ENCODE measurements around the gene MOSPD3. TPM values are rescaled to one million over a fixed set of nuclear protein-coding genes. Genes with fewer than 3 reads are reported as not detected.

The MOSPD3 gene
- total and polyA plus RNA-seq, 2 of the 13 experiments (the other 11 are each of a cell fraction or from before 2014, with no cell fraction given), result 7.6 to 8.8 TPM

DNA sequence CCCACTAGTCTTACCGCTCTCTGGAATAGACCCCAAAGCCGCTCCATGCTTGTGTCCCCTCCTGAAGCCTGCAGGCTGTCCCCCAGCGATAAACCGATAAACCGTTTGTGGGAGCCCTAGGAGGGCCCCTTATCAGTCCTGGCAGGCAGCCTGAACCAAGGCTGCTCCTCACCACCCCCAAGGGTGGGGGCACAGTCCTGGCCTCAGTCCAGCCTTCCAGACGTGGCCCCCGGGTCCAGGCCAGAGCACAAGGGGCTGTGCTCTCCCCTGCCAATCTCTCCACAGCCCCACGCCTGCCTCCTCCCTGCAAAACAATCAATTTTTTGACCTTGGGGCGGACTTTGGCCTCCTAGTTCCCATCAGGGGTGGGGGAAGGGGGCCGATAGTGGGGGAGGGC lies 29.1 kb downstream of the MOSPD3 start, which contains the start of gene TFR2 (continued):
- TF ChIP-seq, protein P1, sequence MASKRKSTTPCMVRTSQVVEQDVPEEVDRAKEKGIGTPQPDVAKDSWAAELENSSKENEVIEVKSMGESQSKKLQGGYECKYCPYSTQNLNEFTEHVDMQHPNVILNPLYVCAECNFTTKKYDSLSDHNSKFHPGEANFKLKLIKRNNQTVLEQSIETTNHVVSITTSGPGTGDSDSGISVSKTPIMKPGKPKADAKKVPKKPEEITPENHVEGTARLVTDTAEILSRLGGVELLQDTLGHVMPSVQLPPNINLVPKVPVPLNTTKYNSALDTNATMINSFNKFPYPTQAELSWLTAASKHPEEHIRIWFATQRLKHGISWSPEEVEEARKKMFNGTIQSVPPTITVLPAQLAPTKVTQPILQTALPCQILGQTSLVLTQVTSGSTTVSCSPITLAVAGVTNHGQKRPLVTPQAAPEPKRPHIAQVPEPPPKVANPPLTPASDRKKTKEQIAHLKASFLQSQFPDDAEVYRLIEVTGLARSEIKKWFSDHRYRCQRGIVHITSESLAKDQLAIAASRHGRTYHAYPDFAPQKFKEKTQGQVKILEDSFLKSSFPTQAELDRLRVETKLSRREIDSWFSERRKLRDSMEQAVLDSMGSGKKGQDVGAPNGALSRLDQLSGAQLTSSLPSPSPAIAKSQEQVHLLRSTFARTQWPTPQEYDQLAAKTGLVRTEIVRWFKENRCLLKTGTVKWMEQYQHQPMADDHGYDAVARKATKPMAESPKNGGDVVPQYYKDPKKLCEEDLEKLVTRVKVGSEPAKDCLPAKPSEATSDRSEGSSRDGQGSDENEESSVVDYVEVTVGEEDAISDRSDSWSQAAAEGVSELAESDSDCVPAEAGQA (IDR thresholded peaks at IDR 0.05; ENCODE audit: low read depth), result no peak
- TF ChIP-seq, protein P1 (CRISPR knock-in tag; IDR thresholded peaks at IDR 0.05; ENCODE audit: borderline replicate concordance), result no peak
- TF ChIP-seq TCF12 (IDR thresholded peaks at IDR 0.05), result no peak
- TF ChIP-seq TCF12 (CRISPR knock-in tag; IDR thresholded peaks at IDR 0.05), result no peak
- peak; percentile 43; the same call in 1 of the 2 replicates for TF ChIP-seq FOSL2 (CRISPR knock-in tag; IDR thresholded peaks at IDR 0.05)
- no peak for TF ChIP-seq STAG1 (CRISPR knock-in tag; IDR thresholded peaks at IDR 0.05)
- TF ChIP-seq ZNF335 (CRISPR knock-in tag; IDR thresholded peaks at IDR 0.05), result no peak
- TF ChIP-seq LCORL (IDR thresholded peaks at IDR 0.05), result no peak
- TF ChIP-seq LCORL (CRISPR knock-in tag; IDR thresholded peaks at IDR 0.05), result peak; percentile 72
- TF ChIP-seq, protein P2, sequence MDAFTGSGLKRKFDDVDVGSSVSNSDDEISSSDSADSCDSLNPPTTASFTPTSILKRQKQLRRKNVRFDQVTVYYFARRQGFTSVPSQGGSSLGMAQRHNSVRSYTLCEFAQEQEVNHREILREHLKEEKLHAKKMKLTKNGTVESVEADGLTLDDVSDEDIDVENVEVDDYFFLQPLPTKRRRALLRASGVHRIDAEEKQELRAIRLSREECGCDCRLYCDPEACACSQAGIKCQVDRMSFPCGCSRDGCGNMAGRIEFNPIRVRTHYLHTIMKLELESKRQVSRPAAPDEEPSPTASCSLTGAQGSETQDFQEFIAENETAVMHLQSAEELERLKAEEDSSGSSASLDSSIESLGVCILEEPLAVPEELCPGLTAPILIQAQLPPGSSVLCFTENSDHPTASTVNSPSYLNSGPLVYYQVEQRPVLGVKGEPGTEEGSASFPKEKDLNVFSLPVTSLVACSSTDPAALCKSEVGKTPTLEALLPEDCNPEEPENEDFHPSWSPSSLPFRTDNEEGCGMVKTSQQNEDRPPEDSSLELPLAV (CRISPR knock-in tag; conservative IDR thresholded peaks at IDR 0.05; ENCODE audit: low read depth), result no peak
- TF ChIP-seq ZNF333 (CRISPR knock-in tag; IDR thresholded peaks at IDR 0.05; ENCODE audit: borderline replicate concordance), result no peak
- peak; percentile 71; the same call in 1 of the 2 replicates for TF ChIP-seq SAP130 (CRISPR knock-in tag; IDR thresholded peaks at IDR 0.05; ENCODE audit: low read depth)
- no peak for TF ChIP-seq RORA (CRISPR knock-in tag; IDR thresholded peaks at IDR 0.05)
- TF ChIP-seq ZNF17 (CRISPR knock-in tag; IDR thresholded peaks at IDR 0.05), result no peak
- TF ChIP-seq ZNF33A (CRISPR knock-in tag; IDR thresholded peaks at IDR 0.05; ENCODE audit: borderline replicate concordance), result no peak
- TF ChIP-seq CHD2 (IDR thresholded peaks at IDR 0.05; ENCODE audit: low read depth, low read length), result no peak
- no peak for TF ChIP-seq TP53 (CRISPR knock-in tag; conservative IDR thresholded peaks at IDR 0.05)
- no peak for TF ChIP-seq NFKB2 (CRISPR knock-in tag; IDR thresholded peaks at IDR 0.05; ENCODE audit: borderline replicate concordance)
- TF ChIP-seq, protein P3, sequence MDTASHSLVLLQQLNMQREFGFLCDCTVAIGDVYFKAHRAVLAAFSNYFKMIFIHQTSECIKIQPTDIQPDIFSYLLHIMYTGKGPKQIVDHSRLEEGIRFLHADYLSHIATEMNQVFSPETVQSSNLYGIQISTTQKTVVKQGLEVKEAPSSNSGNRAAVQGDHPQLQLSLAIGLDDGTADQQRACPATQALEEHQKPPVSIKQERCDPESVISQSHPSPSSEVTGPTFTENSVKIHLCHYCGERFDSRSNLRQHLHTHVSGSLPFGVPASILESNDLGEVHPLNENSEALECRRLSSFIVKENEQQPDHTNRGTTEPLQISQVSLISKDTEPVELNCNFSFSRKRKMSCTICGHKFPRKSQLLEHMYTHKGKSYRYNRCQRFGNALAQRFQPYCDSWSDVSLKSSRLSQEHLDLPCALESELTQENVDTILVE (CRISPR knock-in tag; IDR thresholded peaks at IDR 0.05), result 0 out of 2 replicates have a peak, but pooled peaks have one; percentile 34
- no peak for TF ChIP-seq RBM22 (optimal IDR thresholded peaks at IDR 0.05; ENCODE audit: low read length)
- TF ChIP-seq ZMYM4 (CRISPR knock-in tag; IDR thresholded peaks at IDR 0.05), result 0 out of 2 replicates have a peak, but pooled peaks have one; percentile 36
- TF ChIP-seq MIER2 (CRISPR knock-in tag; IDR thresholded peaks at IDR 0.05), result no peak
- TF ChIP-seq ZBTB8A (CRISPR knock-in tag; IDR thresholded peaks at IDR 0.05; ENCODE audit: borderline replicate concordance, low read depth), result no peak
- TF ChIP-seq TRIM24 (CRISPR knock-in tag; IDR thresholded peaks at IDR 0.05), result no peak
- TF ChIP-seq, protein P4, sequence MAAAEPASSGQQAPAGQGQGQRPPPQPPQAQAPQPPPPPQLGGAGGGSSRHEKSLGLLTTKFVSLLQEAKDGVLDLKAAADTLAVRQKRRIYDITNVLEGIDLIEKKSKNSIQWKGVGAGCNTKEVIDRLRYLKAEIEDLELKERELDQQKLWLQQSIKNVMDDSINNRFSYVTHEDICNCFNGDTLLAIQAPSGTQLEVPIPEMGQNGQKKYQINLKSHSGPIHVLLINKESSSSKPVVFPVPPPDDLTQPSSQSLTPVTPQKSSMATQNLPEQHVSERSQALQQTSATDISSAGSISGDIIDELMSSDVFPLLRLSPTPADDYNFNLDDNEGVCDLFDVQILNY (CRISPR knock-in tag; conservative IDR thresholded peaks at IDR 0.05), result no peak
